Lung (tissue), 12 donors: ENCODE measurements around the gene DYNC2LI1. TPM values are rescaled to one million over a fixed set of nuclear protein-coding genes. Genes with fewer than 3 reads are reported as not detected.

Experiments used
- ATAC-seq: fragments of 200-7000 bp; cut with Tn5 transposase; one replicate; pipeline ENCODE4 v1.9.1; 2020; ENCODE audit warnings: moderate number of reproducible peaks; ENCODE audit not compliant: insufficient read depth, low FRiP score
- DNase-seq, 3 donors: peaks; one replicate each; pipeline ENCODE4 v3.0.0-alpha.2; 2013 to 2017
- H3K27ac ChIP-seq, 2 donors: one replicate each; pipeline ENCODE4 v1.5.1; 2013; ENCODE audit warnings: mild to moderate bottlenecking in 2 of 2, moderate library complexity in 2 of 2, control low read depth in 1 of 2, inconsistent platforms in 1 of 2, low read depth in 1 of 2, low read length in 1 of 2
- H3K27me3 ChIP-seq, 3 donors: one replicate each; pipeline ENCODE4 v1.5.1; 2013; ENCODE audit warnings: low read length in 2 of 3; ENCODE audit not compliant: control insufficient read depth in 3 of 3, insufficient read depth in 3 of 3
- H3K36me3 ChIP-seq, 4 donors: one replicate each; pipeline ENCODE4 v1.5.1; 2013; ENCODE audit warnings: low read length in 4 of 4, mild to moderate bottlenecking in 1 of 4, moderate library complexity in 1 of 4; ENCODE audit not compliant: control insufficient read depth in 4 of 4, insufficient read depth in 4 of 4
- H3K4me1 ChIP-seq, 5 donors: one replicate each; pipeline ENCODE4 v1.5.1; 2013; ENCODE audit warnings: low read length in 5 of 5, mild to moderate bottlenecking in 2 of 5, moderate library complexity in 1 of 5; ENCODE audit not compliant: control insufficient read depth in 5 of 5, insufficient read depth in 5 of 5
- H3K4me3 ChIP-seq: one replicate; pipeline ENCODE4 v1.5.1; 2013; ENCODE audit warnings: mild to moderate bottlenecking, control low read depth, moderate library complexity
- H3K9ac ChIP-seq, 2 donors: one replicate each; pipeline ENCODE4 v1.5.1; 2013; ENCODE audit warnings: low read length in 2 of 2, control low read depth in 1 of 2; ENCODE audit not compliant: insufficient read depth in 1 of 2
- H3K9me3 ChIP-seq, 4 donors: one replicate each; pipeline ENCODE4 v1.5.1; 2013; ENCODE audit warnings: low read length in 3 of 4, mild to moderate bottlenecking in 1 of 4, moderate library complexity in 1 of 4; ENCODE audit not compliant: control insufficient read depth in 4 of 4, insufficient read depth in 3 of 4
- CTCF ChIP-seq: IDR thresholded peaks from 2 replicates; pipeline ENCODE4 v1.5.1; 2012; ENCODE audit warnings: mild to moderate bottlenecking; ENCODE audit errors: control extremely low read depth, extremely low read depth
- WGBS, 2 donors: extraction: QIAGEN DNeasy Blood & Tissue Kit; methylation state at CpG; one replicate each; pipeline ENCODE4 v1.1.7; 2013; 5-methylcytosine and 5-hydroxymethylcytosine counted together
- polyA plus RNA-seq, 2 donors: library from polyadenylated mRNA; stranded (reverse); fragments of 200-250 nt; gene quantifications; one replicate each; pipeline ENCODE4 v1.2.1, GENCODE V29; 2013
- total RNA-seq, 2 donors: library from RNA; depleted of rRNA in 1 of 2; stranded (reverse); fragments of >200 nt in 1 of 2; gene quantifications; one replicate each; pipeline ENCODE4 v1.2.1, GENCODE V29; 2014 to 2021
- donor health status: control.
- donor health status: control.
- donor health status: Bipolar disorder and iron deficiency.
- donor health status: healthy.
- donor health status: DM: yes; HTN: yes; CAD: no.

Gene DYNC2LI1
- total and polyA plus RNA-seq, 4 donors = 15.4 to 99.7 (median 24.9) TPM

- DNase-seq (no peak), ATAC-seq (no peak)
- TF ChIP-seq CTCF = no peak
- Histone ChIP-seq H3K36me3 (peaks cover 0 to 9% (median 5%) of the 10 kb centered on the region in 4 donors), H3K4me1 (no peaks in the 10 kb centered on the region), H3K9ac (no peak overlapping the region), H3K4me3 (no peak overlapping the region), H3K27me3 (no peaks in the 10 kb centered on the region), H3K9me3 (no peaks in the 10 kb centered on the region), H3K27ac (no peak overlapping the region)
- WGBS, 2 donors = 92 to 95% methylated on average over 3 of the region's 3 CpGs
Measured at GRCh38 chr2:43814711-43815110, 40.9 kb downstream of the DYNC2LI1 start.

GRCh38 chr2:43818761-43819160 lies 44.9 kb downstream of the DYNC2LI1 start:
- 53 to 69% methylated on average over 5 of the region's 5 CpGs for WGBS, 2 donors
- ATAC-seq = no peak

GRCh38 chr2:43819491-43820163 lies 45.8 kb downstream of the DYNC2LI1 start:
- no peak overlapping the region for H3K9ac ChIP-seq

More at GRCh38 chr2:43818761-43819160, 44.9 kb downstream of the DYNC2LI1 start:
- Histone ChIP-seq H3K9ac (no peak overlapping the region), H3K4me3 (no peak overlapping the region), H3K9me3 (no peaks in the 10 kb centered on the region), H3K27ac (no peak overlapping the region), H3K4me1 (no peaks in the 10 kb centered on the region), H3K27me3 (no peaks in the 10 kb centered on the region), H3K36me3 (no peaks in the 10 kb centered on the region)
- TF ChIP-seq CTCF = no peak
- DNase-seq = no peak

More at GRCh38 chr2:43819491-43820163, 45.8 kb downstream of the DYNC2LI1 start:
- no peak overlapping the region for H3K4me3 ChIP-seq
- no peak overlapping the region for H3K27ac ChIP-seq
- no peak for TF ChIP-seq CTCF
- WGBS, 2 donors = 76 to 92% methylated on average over 7 of the region's 7 CpGs
- H3K27me3 ChIP-seq = no peaks in the 10 kb centered on the region
- ATAC-seq (no peak), DNase-seq (no peak)
- no peaks in the 10 kb centered on the region for H3K36me3 ChIP-seq
- no peaks in the 10 kb centered on the region for H3K4me1 ChIP-seq
- H3K9me3 ChIP-seq = no peaks in the 10 kb centered on the region
